Prostate gland (tissue), 2 donors: Measurements from ENCODE around the gene ADGRG6. TPM values are rescaled to one million over a fixed set of nuclear protein-coding genes. Genes with fewer than 3 reads are reported as not detected.

ENCODE experiments used
- DNase-seq: peaks from one replicate; pipeline ENCODE4 v3.0.0-alpha.2; 2019; ENCODE audit warnings: low spot score
- H3K27ac ChIP-seq, 2 donors: fragments of 200-600 bp; sonication (generic); 2 replicates each; pipeline ENCODE4 v1.5.1; 2017 to 2019
- H3K27me3 ChIP-seq: fragments of 200-600 bp; sonication (generic); replicated peaks from 2 replicates; pipeline ENCODE4 v1.5.1; 2019; ENCODE audit not compliant: insufficient read depth
- H3K36me3 ChIP-seq, 2 donors: fragments of 200-600 bp; sonication (generic); 1 replicate in 1 of 2; 2 replicates in 1 of 2; pipeline versions ENCODE4 v1.5.1 to v1.8.1; 2017 to 2019
- H3K4me1 ChIP-seq: fragments of 200-600 bp; sonication (generic); replicated peaks from 2 replicates; pipeline ENCODE4 v1.5.1; 2019
- H3K4me3 ChIP-seq, 2 donors: fragments of 200-600 bp; sonication (generic); 2 replicates each; pipeline ENCODE4 v1.5.1; 2017 to 2019
- H3K9me3 ChIP-seq: fragments of 200-600 bp; sonication (generic); 2 replicates; pipeline ENCODE4 v1.5.1; 2017
- CTCF ChIP-seq, 4 experiments: fragments of 200-600 bp in 2 of 4; fragments of 450-650 bp in 2 of 4; sonication (generic) in 2 of 4; IDR thresholded peaks; 1 replicate in 3 of 4; 2 replicates in 1 of 4; pipeline ENCODE4 v1.5.1; 2016 to 2019; ENCODE audit warnings: antibody characterized with exemption in 4 of 4, mild to moderate bottlenecking in 2 of 4, moderate library complexity in 2 of 4
- POLR2A ChIP-seq: fragments of 450-650 bp; IDR thresholded peaks from one replicate; pipeline ENCODE4 v1.6.1; 2016; ENCODE audit warnings: antibody characterized with exemption, mild to moderate bottlenecking
- POLR2AphosphoS5 ChIP-seq: sonication (generic); formaldehyde crosslinking; IDR thresholded peaks from one replicate; pipeline ENCODE4 v1.6.1; 2017; ENCODE audit warnings: antibody characterized with exemption
- WGBS: methylation state at CpG from one replicate; pipeline ENCODE4 v1.1.5; 2018; 5-methylcytosine and 5-hydroxymethylcytosine counted together
- intact Hi-C: fragments of 100-400 bp; cut with DNase I; formaldehyde crosslinking; loops from one replicate; pipeline ENCODE4 v1.14.2; 2022
- total RNA-seq, 2 donors: library from RNA; depleted of rRNA; stranded (reverse); fragments of >200 nt; gene quantifications; one replicate each; pipeline ENCODE4 v1.1.0, GENCODE V29; 2016

ADGRG6 gene
- total RNA-seq, 2 donors from 2014 or later, result 13.5 to 18.0 TPM

- intact Hi-C loops, result no loop called here
- H3K27ac ChIP-seq, result no peak overlapping the region
- no peaks in the 10 kb centered on the region for H3K27me3 ChIP-seq
- no peak for DNase-seq
- no peak for TF ChIP-seq POLR2AphosphoS5
- TF ChIP-seq CTCF (IDR thresholded peaks at IDR 0.05), result no peak
- no peak for TF ChIP-seq POLR2A
- H3K4me1 ChIP-seq, result no peaks in the 10 kb centered on the region
- H3K36me3 ChIP-seq, result no peaks in the 10 kb centered on the region
- no peak overlapping the region for H3K4me3 ChIP-seq
- WGBS, result 89% methylated on average over 1 of the region's 1 CpG
- no peaks in the 10 kb centered on the region for H3K9me3 ChIP-seq
Observed at GRCh38 chr6:142318714-142319113, 16.9 kb downstream of the ADGRG6 start.

GRCh38 chr6:142320366-142320765 lies 18.6 kb downstream of the ADGRG6 start:
- DNase-seq, result no peak
- TF ChIP-seq POLR2AphosphoS5 (no peak), CTCF (IDR thresholded peaks at IDR 0.05) (no peak), POLR2A (no peak)
- Histone ChIP-seq H3K27ac (no peak overlapping the region), H3K36me3 (no peaks in the 10 kb centered on the region), H3K9me3 (no peaks in the 10 kb centered on the region), H3K27me3 (no peaks in the 10 kb centered on the region), H3K4me3 (no peak overlapping the region), H3K4me1 (no peaks in the 10 kb centered on the region)
- 82% methylated on average over 3 of the region's 3 CpGs for WGBS
- intact Hi-C loops, result no loop called here

GRCh38 chr6:142321451-142321850 lies 19.6 kb downstream of the ADGRG6 start:
- no peak overlapping the region for H3K27ac ChIP-seq
- H3K9me3 ChIP-seq, result no peaks in the 10 kb centered on the region
- H3K27me3 ChIP-seq, result no peaks in the 10 kb centered on the region
- no peak for DNase-seq
- H3K4me3 ChIP-seq, result no peak overlapping the region
- 75% methylated on average over 3 of the region's 3 CpGs for WGBS
- H3K36me3 ChIP-seq, result no peaks in the 10 kb centered on the region
- TF ChIP-seq CTCF (IDR thresholded peaks at IDR 0.05), result no peak
- no peak for TF ChIP-seq POLR2A
- TF ChIP-seq POLR2AphosphoS5, result no peak
- intact Hi-C loops, result no loop called here
- H3K4me1 ChIP-seq, result no peaks in the 10 kb centered on the region

GRCh38 chr6:142322066-142322465 lies 20.3 kb downstream of the ADGRG6 start:
- no peaks in the 10 kb centered on the region for H3K36me3 ChIP-seq
- intact Hi-C loops, result no loop called here
- no peak overlapping the region for H3K27ac ChIP-seq
- DNase-seq, result no peak
- WGBS, result 96% methylated on average over 5 of the region's 5 CpGs
- no peak for TF ChIP-seq CTCF (IDR thresholded peaks at IDR 0.05)
- no peak for TF ChIP-seq POLR2A
- TF ChIP-seq POLR2AphosphoS5, result no peak
- H3K27me3 ChIP-seq, result no peaks in the 10 kb centered on the region
- H3K4me3 ChIP-seq, result no peak overlapping the region
- no peaks in the 10 kb centered on the region for H3K9me3 ChIP-seq
- H3K4me1 ChIP-seq, result no peaks in the 10 kb centered on the region

- no peak for DNase-seq
- Histone ChIP-seq H3K27ac (no peak overlapping the region), H3K27me3 (no peaks in the 10 kb centered on the region), H3K4me1 (no peaks in the 10 kb centered on the region), H3K9me3 (no peaks in the 10 kb centered on the region), H3K36me3 (no peaks in the 10 kb centered on the region), H3K4me3 (no peak overlapping the region)
- TF ChIP-seq CTCF (IDR thresholded peaks at IDR 0.05) (no peak), POLR2A (no peak), POLR2AphosphoS5 (no peak)
- intact Hi-C loops, result no loop called here
Observed at GRCh38 chr6:142322504-142323198, 20.8 kb downstream of the ADGRG6 start.
